ENCODE data around the gene SLC16A14. TPM values are rescaled to one million over a fixed set of nuclear protein-coding genes. Genes with fewer than 3 reads are reported as not detected.
A peak's percentile ranks its signal among the peaks of the same experiment; 100 is the strongest.

The SLC16A14 gene
- total and polyA plus RNA-seq, 5 donors from 2014 or later: 0.10 to 0.14 TPM; not detected in 3

DNA sequence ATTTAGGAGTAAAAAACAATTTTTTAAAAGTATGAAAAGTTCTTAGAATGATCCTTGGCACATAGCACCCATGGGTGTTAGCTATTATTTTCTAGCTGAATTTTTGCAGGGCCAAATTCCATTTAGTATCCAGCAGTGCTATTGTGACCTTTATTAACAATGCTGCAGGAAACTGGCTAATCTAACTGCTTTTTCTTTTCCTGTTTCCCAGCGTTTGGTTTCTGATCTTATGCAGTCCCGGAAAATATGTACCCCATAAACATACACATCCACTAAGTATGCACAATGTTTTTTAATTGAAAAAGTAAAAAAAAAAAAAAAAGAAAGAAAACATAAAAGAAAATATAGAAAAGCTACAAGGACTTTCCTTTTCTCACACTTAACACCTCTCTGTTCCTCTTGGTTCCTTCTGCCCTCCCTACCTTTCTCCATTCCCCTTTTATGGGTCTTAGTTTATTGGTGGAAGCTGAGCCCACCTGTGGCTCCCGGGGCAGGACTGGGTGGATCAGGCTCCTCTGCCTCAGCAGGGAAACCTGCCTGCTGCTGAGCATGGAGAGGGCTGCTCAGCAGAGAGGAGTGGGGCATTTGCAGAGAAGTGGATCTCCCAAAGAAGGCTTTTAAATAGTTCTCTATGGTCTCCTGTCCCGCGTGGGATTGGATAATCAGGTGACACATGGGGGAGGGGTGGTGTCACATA is 9.3 kb upstream of the SLC16A14 start:
- Mint-ChIP-seq H3K27ac (no peak overlapping the region), H3K4me3 (no peak overlapping the region), H3K4me1 (no peaks in the 10 kb centered on the region), H3K9me3 (peaks cover 0 to 7% (median 1%) of the 10 kb centered on the region in 7 donors), H3K36me3 (peaks cover 3% of the 10 kb centered on the region), H3K27me3 (peaks cover 32% of the 10 kb centered on the region)
- Histone ChIP-seq H3K9me3 (ENCODE audit: control insufficient read depth in 2 of 2, low read length in 2 of 2) (no peaks in the 10 kb centered on the region), H3K4me3 (ENCODE audit: low read depth, low read length) (no peak overlapping the region), H3K36me3 (ENCODE audit: control insufficient read depth, insufficient read depth, low read length) (no peaks in the 10 kb centered on the region), H3K4me1 (ENCODE audit: control insufficient read depth, insufficient read depth, low read length, poor library complexity, severe bottlenecking) (no peaks in the 10 kb centered on the region), H3K27ac (ENCODE audit: insufficient read depth, low read length, poor library complexity, severe bottlenecking) (no peak overlapping the region), H3K27me3 (ENCODE audit: control insufficient read depth, insufficient read depth, low read length) (peaks cover 4% of the 10 kb centered on the region)
- no peak for DNase-seq
- no peak for ATAC-seq (ENCODE audit: low read depth in 2 of 2)

DNA sequence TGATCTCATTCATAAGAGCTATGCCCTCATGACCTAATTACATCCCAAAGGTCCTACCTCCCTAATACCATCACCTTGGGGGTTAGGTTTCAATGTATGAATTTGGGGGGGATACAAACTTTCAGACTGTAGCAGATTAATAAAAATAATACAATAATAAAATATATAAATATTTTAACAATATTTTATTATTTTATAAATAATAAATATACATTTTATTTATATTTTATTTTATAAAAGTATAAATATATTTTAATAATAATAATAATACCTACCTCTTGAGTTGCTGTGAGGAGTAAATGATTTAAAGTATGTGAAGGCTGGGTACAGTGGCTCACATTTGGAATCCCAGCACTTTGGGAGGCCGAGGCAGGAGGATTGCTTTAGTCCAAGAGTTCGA is 8.1 kb upstream of the SLC16A14 start:
- ATAC-seq (ENCODE audit: low read depth in 2 of 2) (no peak), DNase-seq (no peak)
- Mint-ChIP-seq H3K27ac (peak overlapping the region in 1 of 3 donors; percentile 10), H3K27me3 (peaks cover 30% of the 10 kb centered on the region), H3K9me3 (peaks cover 0 to 7% (median 1%) of the 10 kb centered on the region in 7 donors), H3K4me3 (no peak overlapping the region), H3K4me1 (no peaks in the 10 kb centered on the region), H3K36me3 (peaks cover 3% of the 10 kb centered on the region)
- Histone ChIP-seq H3K4me3 (ENCODE audit: low read depth, low read length) (no peak overlapping the region), H3K4me1 (ENCODE audit: control insufficient read depth, insufficient read depth, low read length, poor library complexity, severe bottlenecking) (no peaks in the 10 kb centered on the region), H3K9me3 (ENCODE audit: control insufficient read depth in 2 of 2, low read length in 2 of 2) (no peaks in the 10 kb centered on the region), H3K36me3 (ENCODE audit: control insufficient read depth, insufficient read depth, low read length) (no peaks in the 10 kb centered on the region), H3K27me3 (ENCODE audit: control insufficient read depth, insufficient read depth, low read length) (peaks cover 4% of the 10 kb centered on the region), H3K27ac (ENCODE audit: insufficient read depth, low read length, poor library complexity, severe bottlenecking) (no peak overlapping the region)

DNA sequence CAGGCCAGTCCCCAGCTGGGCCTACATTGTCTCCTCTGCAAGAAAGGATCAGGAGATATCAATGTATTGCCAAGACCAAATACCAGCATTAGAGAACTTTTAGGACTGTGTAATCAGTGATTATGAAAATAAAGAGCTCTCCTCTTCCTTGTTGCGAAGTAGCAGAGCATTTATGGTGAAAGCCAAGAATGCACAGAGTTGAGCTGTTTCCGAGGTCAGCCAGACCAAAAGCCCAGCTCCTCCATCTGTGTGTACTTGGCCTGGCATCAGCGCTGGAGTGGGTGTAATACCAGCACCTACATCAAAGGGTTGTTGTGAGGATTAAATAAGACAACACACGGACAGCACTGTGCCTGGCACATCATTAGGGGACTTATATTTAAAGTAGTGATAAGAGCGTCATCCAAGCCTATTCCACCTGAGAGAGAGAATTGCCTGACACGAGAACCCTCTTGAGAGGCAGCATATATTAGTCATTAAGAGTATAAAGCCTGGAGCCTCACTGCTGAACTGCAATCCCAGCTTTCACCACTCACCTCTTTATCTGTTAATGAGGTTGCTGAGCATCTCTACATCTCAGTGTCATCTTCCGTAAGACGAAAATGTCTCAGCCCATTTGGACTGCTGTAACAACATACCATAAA is 7.4 kb upstream of the SLC16A14 start:
- no peaks in the 10 kb centered on the region for H3K9me3 ChIP-seq (ENCODE audit: control insufficient read depth in 2 of 2, low read length in 2 of 2)
- ATAC-seq (ENCODE audit: low read depth in 2 of 2) (no peak), DNase-seq (no peak)
- no peak overlapping the region for H3K27ac ChIP-seq (ENCODE audit: insufficient read depth, low read length, poor library complexity, severe bottlenecking)
- Mint-ChIP-seq H3K27ac (no peak overlapping the region), H3K27me3 (peaks cover 25% of the 10 kb centered on the region), H3K4me3 (no peak overlapping the region), H3K9me3 (peaks cover 0 to 7% (median 1%) of the 10 kb centered on the region in 7 donors), H3K4me1 (no peaks in the 10 kb centered on the region), H3K36me3 (peaks cover 3% of the 10 kb centered on the region)
- H3K36me3 ChIP-seq (ENCODE audit: control insufficient read depth, insufficient read depth, low read length): no peaks in the 10 kb centered on the region
- peaks cover 4% of the 10 kb centered on the region for H3K27me3 ChIP-seq (ENCODE audit: control insufficient read depth, insufficient read depth, low read length)
- H3K4me1 ChIP-seq (ENCODE audit: control insufficient read depth, insufficient read depth, low read length, poor library complexity, severe bottlenecking): no peaks in the 10 kb centered on the region
- no peak overlapping the region for H3K4me3 ChIP-seq (ENCODE audit: low read depth, low read length)

DNA sequence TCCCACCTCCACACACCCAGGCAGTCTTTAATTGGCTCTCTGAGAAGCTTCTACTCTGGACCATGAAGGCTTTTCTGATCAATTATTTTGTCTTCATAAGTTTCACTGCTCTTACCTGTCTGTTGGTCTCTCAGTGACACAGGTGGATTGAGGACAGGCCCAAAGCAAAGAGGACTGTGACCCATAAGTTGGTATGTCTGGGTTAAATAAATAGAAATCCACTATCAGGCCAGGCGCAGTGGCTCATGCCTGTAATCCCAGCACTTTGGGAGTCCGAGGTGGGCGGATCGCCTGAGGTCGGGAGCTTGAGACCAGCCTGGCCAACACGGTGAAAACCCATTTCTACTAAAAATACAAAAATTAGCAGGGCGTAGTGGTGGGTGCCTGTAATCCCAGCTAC is 2.7 kb upstream of the SLC16A14 start:
- Mint-ChIP-seq H3K27me3 (peaks cover 37% of the 10 kb centered on the region), H3K4me3 (no peak overlapping the region), H3K36me3 (peaks cover 3% of the 10 kb centered on the region), H3K9me3 (peaks cover 0 to 7% (median 1%) of the 10 kb centered on the region in 7 donors), H3K4me1 (peaks cover 0 to 23% (median 5%) of the 10 kb centered on the region in 4 donors), H3K27ac (no peak overlapping the region)
- no peak for ATAC-seq (ENCODE audit: low read depth in 2 of 2)
- Histone ChIP-seq H3K4me1 (ENCODE audit: control insufficient read depth, insufficient read depth, low read length, poor library complexity, severe bottlenecking) (peaks cover 23% of the 10 kb centered on the region), H3K27me3 (ENCODE audit: control insufficient read depth, insufficient read depth, low read length) (peaks cover 2% of the 10 kb centered on the region), H3K27ac (ENCODE audit: insufficient read depth, low read length, poor library complexity, severe bottlenecking) (no peak overlapping the region), H3K9me3 (ENCODE audit: control insufficient read depth in 2 of 2, low read length in 2 of 2) (no peaks in the 10 kb centered on the region), H3K36me3 (ENCODE audit: control insufficient read depth, insufficient read depth, low read length) (no peaks in the 10 kb centered on the region), H3K4me3 (ENCODE audit: low read depth, low read length) (no peak overlapping the region)
- no peak for DNase-seq

DNA sequence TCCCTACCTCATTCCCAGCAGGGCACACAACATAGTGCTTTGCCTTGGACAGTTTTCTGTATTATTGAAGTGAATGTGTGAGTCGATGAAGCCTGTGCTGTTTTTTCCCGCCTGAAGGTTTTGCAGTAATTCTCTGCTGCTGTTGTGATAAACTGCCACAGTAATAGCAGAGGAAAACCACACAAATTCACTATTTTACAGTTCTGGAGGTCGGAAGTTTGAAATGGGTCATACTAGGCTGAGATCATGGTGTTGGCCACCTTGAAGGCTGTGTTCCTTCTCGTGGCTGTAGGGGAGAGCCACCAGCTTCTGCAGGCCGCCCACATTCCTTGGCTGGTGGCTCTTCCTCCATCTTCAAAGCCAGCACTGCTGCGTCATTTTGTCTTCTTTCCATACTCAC is 678 bp upstream of the SLC16A14 start:
- Mint-ChIP-seq H3K36me3 (peaks cover 3% of the 10 kb centered on the region), H3K4me1 (peaks cover 0 to 23% (median 5%) of the 10 kb centered on the region in 4 donors), H3K27me3 (peaks cover 33% of the 10 kb centered on the region), H3K27ac (no peak overlapping the region), H3K9me3 (peaks cover 0 to 7% (median 1%) of the 10 kb centered on the region in 7 donors), H3K4me3 (peak overlapping the region; percentile 86 to 90 (median 86))
- H3K27me3 ChIP-seq (ENCODE audit: control insufficient read depth, insufficient read depth, low read length): no peaks in the 10 kb centered on the region
- H3K36me3 ChIP-seq (ENCODE audit: control insufficient read depth, insufficient read depth, low read length): no peaks in the 10 kb centered on the region
- H3K27ac ChIP-seq (ENCODE audit: insufficient read depth, low read length, poor library complexity, severe bottlenecking): no peak overlapping the region
- H3K4me3 ChIP-seq (ENCODE audit: low read depth, low read length): no peak overlapping the region
- peaks cover 23% of the 10 kb centered on the region for H3K4me1 ChIP-seq (ENCODE audit: control insufficient read depth, insufficient read depth, low read length, poor library complexity, severe bottlenecking)
- DNase-seq (no peak), ATAC-seq (ENCODE audit: low read depth in 2 of 2) (no peak)
- H3K9me3 ChIP-seq (ENCODE audit: control insufficient read depth in 2 of 2, low read length in 2 of 2): no peaks in the 10 kb centered on the region

DNA sequence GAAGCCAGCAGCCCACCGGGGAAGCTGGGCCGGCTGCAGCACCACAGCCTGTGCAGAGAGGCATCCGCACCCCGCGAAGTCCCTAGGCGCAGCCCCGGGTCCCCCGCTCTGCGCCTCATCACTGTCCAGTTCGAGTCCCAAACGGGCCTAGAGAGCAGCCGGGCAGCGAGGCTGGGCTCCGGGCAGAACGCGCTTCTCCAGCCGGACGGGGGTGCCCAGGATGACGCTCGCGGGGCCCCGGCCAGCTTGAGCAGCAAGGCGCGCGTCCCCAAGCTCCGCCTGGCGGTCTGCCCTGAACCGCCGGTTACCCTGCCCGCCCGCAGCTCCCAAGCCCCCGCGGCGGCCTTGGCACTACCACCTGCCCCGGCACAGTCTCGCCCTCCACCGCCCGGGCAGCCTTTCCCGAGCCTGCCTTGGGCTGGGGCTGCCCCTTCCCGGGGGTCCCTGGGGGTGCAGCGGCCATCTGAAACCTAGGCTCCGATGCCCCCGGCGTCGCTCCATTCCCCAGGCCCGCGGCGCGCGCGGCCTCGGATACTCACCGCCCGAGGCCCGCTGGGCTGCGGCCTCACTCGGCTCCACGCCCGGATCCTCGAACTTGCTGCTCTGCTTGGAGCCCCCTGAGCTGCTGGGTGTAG is 591 bp downstream of the SLC16A14 start:
- Mint-ChIP-seq H3K36me3 (peaks cover 5% of the 10 kb centered on the region), H3K4me1 (peaks cover 0 to 23% (median 5%) of the 10 kb centered on the region in 4 donors), H3K27ac (peak overlapping the region in 1 of 3 donors; percentile 56), H3K9me3 (peaks cover 0 to 3% (median 0%) of the 10 kb centered on the region in 7 donors), H3K4me3 (peak overlapping the region; percentile 86 to 93 (median 88)), H3K27me3 (peaks cover 38% of the 10 kb centered on the region)
- Histone ChIP-seq H3K9me3 (ENCODE audit: control insufficient read depth in 2 of 2, low read length in 2 of 2) (no peaks in the 10 kb centered on the region), H3K27me3 (ENCODE audit: control insufficient read depth, insufficient read depth, low read length) (no peaks in the 10 kb centered on the region), H3K36me3 (ENCODE audit: control insufficient read depth, insufficient read depth, low read length) (no peaks in the 10 kb centered on the region), H3K4me1 (ENCODE audit: control insufficient read depth, insufficient read depth, low read length, poor library complexity, severe bottlenecking) (peaks cover 23% of the 10 kb centered on the region), H3K27ac (ENCODE audit: insufficient read depth, low read length, poor library complexity, severe bottlenecking) (no peak overlapping the region), H3K4me3 (ENCODE audit: low read depth, low read length) (no peak overlapping the region)
- ATAC-seq (ENCODE audit: low read depth in 2 of 2): peak; percentile 26 to 35
- DNase-seq: peak in 2 of 3 donors; percentile 44 to 64

DNA sequence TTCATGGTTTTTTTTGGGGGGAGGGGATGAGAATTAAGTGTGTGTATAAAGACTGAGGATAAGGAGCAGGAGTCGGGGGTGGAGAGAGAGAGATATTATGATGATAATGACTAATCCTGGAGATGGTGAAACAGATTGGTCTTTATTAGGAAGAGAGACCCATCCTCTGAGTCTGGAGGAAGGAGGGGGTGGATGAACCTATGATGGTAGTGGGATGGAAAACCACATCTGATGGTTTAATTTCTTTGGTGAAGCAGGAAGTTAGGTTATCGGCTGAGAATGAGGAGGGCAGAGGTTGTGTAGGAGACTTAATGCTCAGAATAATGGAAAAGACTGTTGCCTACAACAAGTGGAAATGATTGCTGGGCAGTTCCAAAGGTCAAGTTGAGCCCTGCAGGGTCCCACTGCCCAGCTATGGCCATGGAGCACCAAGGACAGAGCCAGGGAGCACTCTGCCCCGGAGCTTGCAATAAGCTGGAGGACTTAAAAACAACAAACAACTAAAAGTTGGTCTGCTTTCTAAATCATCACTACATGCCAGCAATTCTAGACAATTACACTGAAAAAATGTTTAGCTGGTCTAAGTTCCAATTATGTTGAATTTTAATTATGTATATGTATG is 7.9 kb downstream of the SLC16A14 start:
- DNase-seq (no peak), ATAC-seq (ENCODE audit: low read depth in 2 of 2) (no peak)
- no peak overlapping the region for H3K27ac ChIP-seq (ENCODE audit: insufficient read depth, low read length, poor library complexity, severe bottlenecking)
- Mint-ChIP-seq H3K9me3 (peaks cover 0 to 9% (median 3%) of the 10 kb centered on the region in 7 donors), H3K27me3 (peaks cover 19% of the 10 kb centered on the region), H3K27ac (no peak overlapping the region), H3K4me1 (peaks cover 0 to 10% (median 6%) of the 10 kb centered on the region in 4 donors), H3K36me3 (peaks cover 6% of the 10 kb centered on the region), H3K4me3 (no peak overlapping the region)
- H3K9me3 ChIP-seq (ENCODE audit: control insufficient read depth in 2 of 2, low read length in 2 of 2): no peaks in the 10 kb centered on the region
- no peaks in the 10 kb centered on the region for H3K36me3 ChIP-seq (ENCODE audit: control insufficient read depth, insufficient read depth, low read length)
- no peaks in the 10 kb centered on the region for H3K27me3 ChIP-seq (ENCODE audit: control insufficient read depth, insufficient read depth, low read length)
- H3K4me3 ChIP-seq (ENCODE audit: low read depth, low read length): no peak overlapping the region
- H3K4me1 ChIP-seq (ENCODE audit: control insufficient read depth, insufficient read depth, low read length, poor library complexity, severe bottlenecking): peaks cover 4% of the 10 kb centered on the region

All from CD4-positive, CD25-positive, alpha-beta regulatory T cell (primary cell).